Endothelial cell of hepatic sinusoid (primary cell): ENCODE data around the gene MTA3.

Source experiments
- in situ Hi-C: cut with HindIII; loops from 2 replicates; pipeline ENCODE4 v1.10.0; 2017; ENCODE audit warnings: low sequenced_read_pairs

Gene MTA3

GRCh38 chr2:42795275-42795674 is 226.8 kb downstream of the MTA3 start:
- in situ Hi-C loops: no loop called here

GRCh38 chr2:42795841-42796301 is 227.4 kb downstream of the MTA3 start:
- in situ Hi-C loops: no loop called here

GRCh38 chr2:42796427-42797248 is 228.2 kb downstream of the MTA3 start:
- in situ Hi-C loops: no loop called here

GRCh38 chr2:42797281-42797680 is 228.8 kb downstream of the MTA3 start:
- in situ Hi-C loops: no loop called here

GRCh38 chr2:42799881-42800280 is 231.4 kb downstream of the MTA3 start:
- in situ Hi-C loops: loop anchor here (5.0 kb wide), 1 partner anchor 43 kb away; no protein-coding TSS in a partner anchor

GRCh38 chr2:42800461-42800962 is 232.1 kb downstream of the MTA3 start:
- in situ Hi-C loops: loop anchor here (5.0 kb wide), 1 partner anchor 43 kb away; no protein-coding TSS in a partner anchor

- in situ Hi-C loops: loop anchor here (5.0 kb wide), 1 partner anchor 44 kb away; no protein-coding TSS in a partner anchor
Observed at GRCh38 chr2:42800981-42801380, 232.5 kb downstream of the MTA3 start.

GRCh38 chr2:42801381-42801780 is 232.9 kb downstream of the MTA3 start:
- in situ Hi-C loops: loop anchor here (5.0 kb wide), 1 partner anchor 44 kb away; no protein-coding TSS in a partner anchor

GRCh38 chr2:42802150-42802549 is 233.7 kb downstream of the MTA3 start:
- in situ Hi-C loops: loop anchor here (5.0 kb wide), 1 partner anchor 45 kb away; no protein-coding TSS in a partner anchor

GRCh38 chr2:42804338-42804737 is 235.9 kb downstream of the MTA3 start:
- in situ Hi-C loops: loop anchor here (5.0 kb wide), 1 partner anchor 47 kb away; no protein-coding TSS in a partner anchor

GRCh38 chr2:42804891-42805290 is 236.5 kb downstream of the MTA3 start:
- in situ Hi-C loops: loop anchor here (5.0 kb wide), 1 partner anchor 48 kb away; no protein-coding TSS in a partner anchor
